ENCODE results near the gene NTN5. TPM values are rescaled to one million over a fixed set of nuclear protein-coding genes. Genes with fewer than 3 reads are reported as not detected.

Gene NTN5
- polyA plus RNA-seq, 1 experiment: 0.11 TPM

- Histone ChIP-seq H3K27me3 (ENCODE audit: control insufficient read depth, insufficient read depth, low read length) (peaks cover 1% of the 10 kb centered on the region; the same call in 1 of the 2 replicates), H3K4me3 (ENCODE audit: low read depth, low read length) (no peak overlapping the region), H3K36me3 (ENCODE audit: control insufficient read depth, insufficient read depth, low read length) (no peaks in the 10 kb centered on the region)
- POLR2A ChIA-PET: no interaction called here
- no peak for DNase-seq (ENCODE audit: low read depth)
- CTCF ChIA-PET: interaction anchor here (1.0 kb wide), 1 partner anchor 23 kb away, joined by 3 read pairs; the partner anchor contains the start of gene CA11
- TF ChIP-seq CTCF (IDR thresholded peaks at IDR 0.05; ENCODE audit: insufficient read depth, low read depth, low read length): no peak
These were observed 4.1 kb downstream of the NTN5 start for GRCh38 chr19:48668761-48669160.

DNA sequence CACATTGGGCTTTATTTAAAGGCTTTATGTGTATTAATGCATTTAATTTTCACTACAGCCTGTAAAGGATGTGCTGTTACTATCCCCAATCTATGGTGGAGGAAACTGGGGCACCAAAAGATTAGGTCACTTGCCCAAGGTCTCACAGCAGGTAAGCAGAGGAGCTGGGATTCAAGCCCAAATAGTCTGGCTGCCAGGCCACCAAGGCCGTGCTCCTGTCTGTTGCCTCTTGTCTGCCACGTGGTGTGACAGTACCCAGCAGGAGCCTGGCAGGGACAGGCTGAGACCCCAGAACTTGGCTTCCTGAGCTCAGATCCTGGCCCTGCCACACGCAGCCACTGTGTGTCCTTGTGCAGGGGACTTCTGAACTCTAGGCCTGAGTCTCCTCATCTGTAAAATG, 4.5 kb downstream of the NTN5 start:
- ChIA-PET POLR2A (no interaction called here), CTCF (interaction anchor here (1.0 kb wide), 1 partner anchor 22 kb away, joined by 3 read pairs; the partner anchor contains the start of gene CA11)
- no peak for TF ChIP-seq CTCF (IDR thresholded peaks at IDR 0.05; ENCODE audit: insufficient read depth, low read depth, low read length)
- H3K27me3 ChIP-seq (ENCODE audit: control insufficient read depth, insufficient read depth, low read length): peaks cover 1% of the 10 kb centered on the region; the same call in 1 of the 2 replicates
- no peaks in the 10 kb centered on the region for H3K36me3 ChIP-seq (ENCODE audit: control insufficient read depth, insufficient read depth, low read length)
- DNase-seq (ENCODE audit: low read depth): no peak
- H3K4me3 ChIP-seq (ENCODE audit: low read depth, low read length): no peak overlapping the region

GRCh38 chr19:48665786-48666185, 7.0 kb downstream of the NTN5 start:
- DNase-seq (ENCODE audit: low read depth): no peak
- no peak for TF ChIP-seq CTCF (IDR thresholded peaks at IDR 0.05; ENCODE audit: insufficient read depth, low read depth, low read length)
- Histone ChIP-seq H3K4me3 (ENCODE audit: low read depth, low read length) (no peak overlapping the region), H3K27me3 (ENCODE audit: control insufficient read depth, insufficient read depth, low read length) (peaks cover 1% of the 10 kb centered on the region; the same call in 1 of the 2 replicates), H3K36me3 (ENCODE audit: control insufficient read depth, insufficient read depth, low read length) (no peaks in the 10 kb centered on the region)
- ChIA-PET CTCF (interaction anchor here (0.5 to 0.6 kb wide), 2 partner anchors 12 to 122 kb away, joined by 3 to 5 read pairs; no protein-coding TSS in a partner anchor), POLR2A (no interaction called here)

DNA sequence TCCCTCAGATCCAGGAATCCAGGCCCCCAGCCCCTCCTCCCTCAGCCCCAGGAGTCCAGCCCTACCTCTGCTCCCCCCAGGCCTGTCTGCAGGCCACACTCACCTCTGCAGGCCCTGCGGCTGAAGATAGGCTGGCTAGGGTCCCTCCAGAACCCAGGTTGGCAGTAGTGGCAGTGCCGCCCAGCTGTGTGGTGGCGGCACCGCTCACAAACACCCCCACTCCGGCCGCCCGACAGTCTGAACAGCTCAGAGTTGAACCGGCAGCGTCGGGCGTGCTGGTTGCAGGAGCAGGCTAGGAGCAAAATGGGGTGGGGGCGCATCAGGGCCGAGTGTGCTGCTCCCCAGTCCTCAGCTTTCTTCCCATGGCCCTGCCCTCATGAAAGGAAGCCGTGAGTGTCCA, 8.3 kb downstream of the NTN5 start:
- ChIA-PET CTCF (no interaction called here), POLR2A (no interaction called here)
- no peak for TF ChIP-seq CTCF (IDR thresholded peaks at IDR 0.05; ENCODE audit: insufficient read depth, low read depth, low read length)
- peaks cover 1% of the 10 kb centered on the region; the same call in 1 of the 2 replicates for H3K27me3 ChIP-seq (ENCODE audit: control insufficient read depth, insufficient read depth, low read length)
- no peak overlapping the region for H3K4me3 ChIP-seq (ENCODE audit: low read depth, low read length)
- DNase-seq (ENCODE audit: low read depth): no peak
- no peaks in the 10 kb centered on the region for H3K36me3 ChIP-seq (ENCODE audit: control insufficient read depth, insufficient read depth, low read length)

DNA sequence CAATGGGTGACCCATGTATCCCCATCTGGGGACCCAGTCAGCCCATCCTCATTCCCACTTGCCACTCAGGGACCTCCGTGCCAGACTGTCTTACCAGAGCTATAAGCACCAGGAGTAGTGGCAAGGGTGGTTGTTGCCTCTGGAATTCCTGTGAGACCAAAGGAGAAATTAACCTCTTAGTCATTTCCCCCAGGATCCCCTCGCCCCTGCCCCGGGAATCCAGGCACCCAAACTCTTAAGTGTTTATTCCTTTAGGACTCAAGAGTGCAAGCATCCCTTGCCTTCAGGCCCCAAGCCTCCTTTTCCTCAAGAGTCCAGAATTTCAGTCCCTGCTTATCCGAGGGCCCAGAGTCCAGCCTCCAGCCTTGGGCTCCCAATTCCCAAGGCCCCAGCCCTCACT, 9.2 kb downstream of the NTN5 start:
- Histone ChIP-seq H3K36me3 (ENCODE audit: control insufficient read depth, insufficient read depth, low read length) (no peaks in the 10 kb centered on the region), H3K4me3 (ENCODE audit: low read depth, low read length) (no peak overlapping the region), H3K27me3 (ENCODE audit: control insufficient read depth, insufficient read depth, low read length) (peaks cover 1% of the 10 kb centered on the region; the same call in 1 of the 2 replicates)
- no peak for DNase-seq (ENCODE audit: low read depth)
- no peak for TF ChIP-seq CTCF (IDR thresholded peaks at IDR 0.05; ENCODE audit: insufficient read depth, low read depth, low read length)
- ChIA-PET CTCF (interaction anchor here (1.7 kb wide), 1 partner anchor 11 kb away, joined by 6 read pairs; no protein-coding TSS in a partner anchor), POLR2A (no interaction called here)

All from BJ (cell line).